H1 (cell line): Measurements from ENCODE around the gene SLC44A1. TPM values are rescaled to one million over a fixed set of nuclear protein-coding genes. Genes with fewer than 3 reads are reported as not detected.

Experiments
- CTCF ChIA-PET: fragments of 300-600 bp; sonication (Branson Sonifier 250); formaldehyde crosslinking; loops from one replicate; lab custom pipeline; 2021; ENCODE audit not compliant: partially characterized antibody; lab: Charles Lee
- POLR2A ChIA-PET: fragments of 300-600 bp; sonication (Branson Sonifier 250); formaldehyde crosslinking; loops from one replicate; lab custom pipeline; 2021; ENCODE audit warnings: inconsistent platforms; ENCODE audit not compliant: partially characterized antibody; lab: Charles Lee
- DNase-seq, 2 experiments: peaks; one replicate each; pipeline versions ENCODE4 v3.0.0 to v3.0.0-alpha.2; 2010 to 2022; ENCODE audit warnings: low spot score in 2 of 2, low read depth in 1 of 2, mixed read lengths in 1 of 2
- FAIRE-seq: peaks from 2 replicates; lab custom pipeline; 2011; peaks lifted over from hg19 to GRCh38; lab: Jason Lieb, UNC
- H2AFZ ChIP-seq: 2 replicates; pipeline ENCODE4 v1.8.1; 2012; ENCODE audit warnings: low read length, inconsistent platforms
- H2AK5ac ChIP-seq: 2 replicates; pipeline ENCODE4 v1.6.1; 2013; ENCODE audit warnings: low read depth, low read length
- H2BK120ac ChIP-seq: replicated peaks from 2 replicates; pipeline ENCODE3; 2013; ENCODE audit warnings: low read depth, low read length, inconsistent platforms
- H2BK12ac ChIP-seq: 2 replicates; pipeline ENCODE4 v1.6.1; 2013; ENCODE audit warnings: low read depth, low read length
- H2BK15ac ChIP-seq: 2 replicates; pipeline ENCODE4 v1.6.1; 2013; ENCODE audit warnings: low read length
- H2BK20ac ChIP-seq: 2 replicates; pipeline ENCODE4 v1.6.1; 2013; ENCODE audit warnings: low read length
- H2BK5ac ChIP-seq: 2 replicates; pipeline ENCODE4 v1.6.1; 2013; ENCODE audit warnings: low read depth, low read length
- H3K14ac ChIP-seq: 2 replicates; pipeline ENCODE4 v1.6.1; 2013; ENCODE audit warnings: inconsistent platforms; ENCODE audit not compliant: insufficient read length
- H3K18ac ChIP-seq: 2 replicates; pipeline ENCODE4 v1.6.1; 2013; ENCODE audit warnings: low read length; ENCODE audit errors: extremely low read depth
- H3K23ac ChIP-seq: 2 replicates; pipeline ENCODE4 v1.6.1; 2013; ENCODE audit warnings: inconsistent platforms; ENCODE audit not compliant: insufficient read length
- H3K23me2 ChIP-seq: 2 replicates; pipeline ENCODE4 v1.6.1; 2013; ENCODE audit warnings: low read depth, low read length
- H3K27ac ChIP-seq: 2 replicates; pipeline ENCODE4 v1.6.1; 2011; ENCODE audit warnings: low read depth, low read length, inconsistent platforms
- H3K27me3 ChIP-seq, 4 experiments: replicated peaks in 1 of 4; 1 replicate in 1 of 4; 2 replicates in 3 of 4; pipeline versions ENCODE4 v1.6.1 to v1.8.1; 2011 to 2013; ENCODE audit warnings: low read length in 3 of 4, mild to moderate bottlenecking in 3 of 4, inconsistent platforms in 2 of 4, mixed read lengths in 2 of 4, moderate library complexity in 1 of 4; ENCODE audit not compliant: control insufficient read depth in 3 of 4, insufficient read depth in 3 of 4; ENCODE audit errors: extremely low read depth in 1 of 4
- H3K36me3 ChIP-seq, 4 experiments: 2 replicates each; pipeline versions ENCODE4 v1.6.1 to v1.8.1; 2011 to 2013; ENCODE audit warnings: mild to moderate bottlenecking in 4 of 4, low read length in 3 of 4, moderate library complexity in 2 of 4, control low read depth in 1 of 4, inconsistent platforms in 1 of 4; ENCODE audit not compliant: insufficient read depth in 4 of 4, control insufficient read depth in 2 of 4
- H3K4ac ChIP-seq: replicated peaks from 2 replicates; pipeline ENCODE3; 2013; ENCODE audit warnings: low read length, low read depth, mixed read lengths, inconsistent platforms; ENCODE audit not compliant: insufficient read length
- H3K4me1 ChIP-seq, 4 experiments: replicated peaks in 1 of 4; 1 replicate in 1 of 4; 2 replicates in 3 of 4; pipeline versions ENCODE4 v1.6.1 to v1.8.1; 2011 to 2013; ENCODE audit warnings: low read length in 3 of 4, inconsistent platforms in 2 of 4, mixed read lengths in 1 of 4; ENCODE audit not compliant: insufficient read depth in 4 of 4, control insufficient read depth in 3 of 4
- H3K4me2 ChIP-seq, 2 experiments: 2 replicates each; pipeline versions ENCODE4 v1.6.1 to v1.8.1; 2011 to 2013; ENCODE audit warnings: low read depth in 2 of 2, low read length in 2 of 2, control low read depth in 1 of 2, inconsistent platforms in 1 of 2, mild to moderate bottlenecking in 1 of 2; ENCODE audit not compliant: insufficient read depth in 1 of 2
- H3K4me3 ChIP-seq, 4 experiments: fragments of 200-600, 300-600 bp in 1 of 4; sonication (generic), shearing (Covaris generic), sonication (Bioruptor Twin) in 1 of 4; 2 replicates each; pipeline versions ENCODE4 v1.5.1 to v1.8.1; 2011 to 2016; ENCODE audit warnings: low read length in 4 of 4, low read depth in 3 of 4, control low read depth in 2 of 4, inconsistent platforms in 2 of 4, mild to moderate bottlenecking in 2 of 4, mixed read lengths in 1 of 4, moderate library complexity in 1 of 4; ENCODE audit not compliant: insufficient read depth in 2 of 4; ENCODE audit errors: extremely low read depth in 1 of 4
- H3K56ac ChIP-seq: replicated peaks from 2 replicates; pipeline ENCODE3; 2013; ENCODE audit warnings: low read depth, mild to moderate bottlenecking, mixed read lengths, low read length, inconsistent platforms; ENCODE audit not compliant: insufficient read length
- H3K79me1 ChIP-seq: 2 replicates; pipeline ENCODE4 v1.6.1; 2013; ENCODE audit warnings: low read depth, low read length, control low read depth
- H3K79me2 ChIP-seq, 2 experiments: 2 replicates each; pipeline versions ENCODE4 v1.6.1 to v1.8.1; 2012 to 2013; ENCODE audit warnings: low read length in 2 of 2, mild to moderate bottlenecking in 2 of 2, inconsistent platforms in 1 of 2; ENCODE audit not compliant: insufficient read depth in 2 of 2, control insufficient read depth in 1 of 2
- H3K9ac ChIP-seq, 4 experiments: replicated peaks in 1 of 4; 1 replicate in 1 of 4; 2 replicates in 3 of 4; pipeline versions ENCODE4 v1.6.1 to v1.8.1; 2011 to 2013; ENCODE audit warnings: low read depth in 3 of 4, low read length in 3 of 4, control low read depth in 2 of 4, mild to moderate bottlenecking in 2 of 4, moderate library complexity in 2 of 4, inconsistent platforms in 1 of 4; ENCODE audit errors: extremely low read depth in 1 of 4
- H3K9me3 ChIP-seq, 2 experiments: 2 replicates each; pipeline versions ENCODE4 v1.6.1 to v1.8.1; 2012 to 2013; ENCODE audit warnings: mild to moderate bottlenecking in 2 of 2, moderate library complexity in 2 of 2, control low read depth in 1 of 2, inconsistent platforms in 1 of 2, low read depth in 1 of 2, low read length in 1 of 2, mixed read lengths in 1 of 2; ENCODE audit not compliant: insufficient read depth in 2 of 2
- H4K20me1 ChIP-seq, 2 experiments: replicated peaks in 1 of 2; 2 replicates each; pipeline versions ENCODE3 to v1.8.1; 2011 to 2013; ENCODE audit warnings: inconsistent platforms in 2 of 2, low read length in 2 of 2, mild to moderate bottlenecking in 1 of 2; ENCODE audit not compliant: insufficient read depth in 2 of 2, control insufficient read depth in 1 of 2
- H4K5ac ChIP-seq: 2 replicates; pipeline ENCODE4 v1.6.1; 2013; ENCODE audit warnings: low read length, low read depth, mixed read lengths, inconsistent platforms; ENCODE audit not compliant: insufficient read length
- H4K8ac ChIP-seq: 2 replicates; pipeline ENCODE4 v1.8.0; 2013; ENCODE audit warnings: mild to moderate bottlenecking, moderate library complexity, low read length, inconsistent platforms; ENCODE audit not compliant: insufficient read depth; ENCODE audit errors: extremely low read depth
- H4K91ac ChIP-seq: replicated peaks from 2 replicates; pipeline ENCODE3; 2013; ENCODE audit warnings: low read length, mixed read lengths, inconsistent platforms; ENCODE audit not compliant: insufficient read length
- BRCA1 ChIP-seq: IDR thresholded peaks from 2 replicates; pipeline ENCODE4 v1.6.1; 2012; ENCODE audit warnings: low read depth, low read length, improper control_type of control experiment
- POLR2AphosphoS5 ChIP-seq: IDR thresholded peaks from 2 replicates; pipeline ENCODE4 v1.6.1; 2011; ENCODE audit warnings: low read depth, low read length
- WGBS, 2 experiments: shearing (Covaris generic) in 1 of 2; methylation state at CpG; one replicate each; pipeline versions ENCODE4 v1.1.6 to v1.1.7; 2013 to 2015; ENCODE audit warnings: low lambda C conversion rate in 2 of 2, mixed read lengths in 2 of 2, inconsistent platforms in 1 of 2, low coverage in 1 of 2, missing lambda C conversion rate in 1 of 2; ENCODE audit not compliant: insufficient replicate concordance in 2 of 2, insufficient coverage in 1 of 2, insufficient read length in 1 of 2; ENCODE audit errors: extremely low coverage in 1 of 2, missing lambda C conversion rate in 1 of 2; 5-methylcytosine and 5-hydroxymethylcytosine counted together
- polyA plus RNA-seq, 7 experiments: library from polyadenylated mRNA; depleted of rRNA in 3 of 7; stranded (reverse) in 5 of 7; unstranded in 2 of 7; fragments of >200 nt in 5 of 7; fragments of 200-250 nt in 2 of 7; gene quantifications; 1 replicate in 5 of 7; 2 replicates in 1 of 7; 4 replicates in 1 of 7; pipeline versions ENCODE4 v1.2.1 to v1.2.3, GENCODE V29; 2011 to 2013; ENCODE audit warnings: missing spikeins in 2 of 7, mixed read lengths in 2 of 7
- total RNA-seq: library from RNA; stranded (reverse); fragmentation: NEBNext Ultra II Directional; extraction: Animal tissue kit (Norgen Biotek cat#: 25700); gene quantifications from 2 replicates; pipeline ENCODE4 v1.2.1, GENCODE V29; 2021

The SLC44A1 gene
- total and polyA plus RNA-seq, 2 of the 8 experiments (the other 6 are each of a cell fraction or from before 2014, with no cell fraction given): 30.5 to 71.2 TPM

DNA sequence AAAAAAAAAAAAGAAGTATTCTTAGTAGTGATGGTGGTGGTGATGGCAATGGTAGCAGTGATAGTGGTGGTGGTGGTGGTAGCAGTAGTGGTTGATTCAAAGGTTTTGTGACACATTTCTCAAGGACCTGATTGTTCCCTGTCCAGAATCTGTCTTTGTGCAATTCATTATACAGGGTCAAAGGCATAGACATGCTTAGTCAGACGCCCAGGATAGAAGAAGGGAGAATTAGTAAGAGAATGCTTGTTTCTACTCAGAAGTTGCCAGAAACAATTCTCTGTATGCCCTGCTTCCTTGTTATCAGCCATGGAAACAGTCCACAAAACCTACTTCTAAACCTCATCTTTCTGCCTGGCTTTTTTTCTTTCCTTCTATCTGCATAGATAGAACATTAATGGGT is 89.4 kb downstream of the SLC44A1 start:
- H3K9ac ChIP-seq: no peak overlapping the region
- H2BK15ac ChIP-seq: no peak overlapping the region
- H2BK120ac ChIP-seq: no peak overlapping the region
- H3K18ac ChIP-seq: no peak overlapping the region
- H3K79me2 ChIP-seq: peaks cover 0 to 11% of the 10 kb centered on the region in 2 experiments; a peak in 1 of 4 replicates
- H4K8ac ChIP-seq: no peak overlapping the region
- WGBS, 2 experiments: 83% methylated on average over 1 of the region's 1 CpG; no CpG with 5 or more reads in 1 of the 2 experiments
- CTCF ChIA-PET: no interaction called here
- no peak overlapping the region for H4K91ac ChIP-seq
- no peak overlapping the region for H2AK5ac ChIP-seq
- FAIRE-seq: no peak
- no peak overlapping the region for H2BK5ac ChIP-seq
- H2BK12ac ChIP-seq: no peak overlapping the region
- no peak overlapping the region for H3K4me3 ChIP-seq
- no peaks in the 10 kb centered on the region for H4K20me1 ChIP-seq
- H3K14ac ChIP-seq: no peak overlapping the region
- H3K23me2 ChIP-seq: no peaks in the 10 kb centered on the region
- no peaks in the 10 kb centered on the region for H3K4me1 ChIP-seq
- H4K5ac ChIP-seq: no peak overlapping the region
- no peaks in the 10 kb centered on the region for H3K27me3 ChIP-seq
- H3K4ac ChIP-seq: no peak overlapping the region
- H3K4me2 ChIP-seq: no peak overlapping the region
- H3K27ac ChIP-seq: no peak overlapping the region
- DNase-seq: no peak
- no peak overlapping the region for H2BK20ac ChIP-seq
- no peaks in the 10 kb centered on the region for H3K9me3 ChIP-seq
- H3K79me1 ChIP-seq: no peaks in the 10 kb centered on the region
- POLR2A ChIA-PET: no interaction called here
- no peak overlapping the region for H3K23ac ChIP-seq
- no peak for TF ChIP-seq BRCA1
- TF ChIP-seq POLR2AphosphoS5: no peak
- no peak overlapping the region for H2AFZ ChIP-seq
- peaks cover 2 to 21% (median 9%) of the 10 kb centered on the region in 4 experiments; a peak in 5 of 8 replicates for H3K36me3 ChIP-seq
- no peak overlapping the region for H3K56ac ChIP-seq
